WTC11 (cell line): ENCODE data around the gene PPM1B. TPM values are rescaled to one million over a fixed set of nuclear protein-coding genes. Genes with fewer than 3 reads are reported as not detected.

ENCODE experiments used
- ATAC-seq: fragments of 200-7000 bp; cut with Tn5 transposase; 2 replicates; pipeline ENCODE4 v1.10.0; 2021; ENCODE audit warnings: mild to moderate bottlenecking, moderate library complexity
- CTCF ChIA-PET: fragments of 300-600 bp; sonication (Branson Sonifier 250); formaldehyde crosslinking; loops from one replicate; lab custom pipeline; 2021; ENCODE audit warnings: antibody characterized with exemption; lab: Charles Lee
- POLR2A ChIA-PET: fragments of 350-600 bp; sonication (Branson Sonifier 250); formaldehyde crosslinking; loops from one replicate; lab custom pipeline; 2021; ENCODE audit warnings: antibody characterized with exemption; lab: Charles Lee
- DNase-seq: peaks from one replicate; pipeline ENCODE4 v3.0.0; 2021; ENCODE audit warnings: low spot score
- H3K27ac Mint-ChIP-seq: 2 replicates; pipeline ENCODE4 v1.8.0; 2021; ENCODE audit warnings: mixed read lengths
- H3K27me3 Mint-ChIP-seq: 2 replicates; pipeline ENCODE4 v1.8.0; 2021; ENCODE audit warnings: low read depth, mild to moderate bottlenecking, moderate library complexity, mixed read lengths
- H3K36me3 Mint-ChIP-seq: 2 replicates; pipeline ENCODE4 v1.8.0; 2021; ENCODE audit warnings: mixed read lengths
- H3K4me1 Mint-ChIP-seq: 2 replicates; pipeline ENCODE4 v1.8.0; 2022; ENCODE audit warnings: mixed read lengths
- H3K4me3 Mint-ChIP-seq: 2 replicates; pipeline ENCODE4 v1.8.0; 2021; ENCODE audit warnings: mild to moderate bottlenecking, moderate library complexity, mixed read lengths
- H3K9me3 Mint-ChIP-seq: 2 replicates; pipeline ENCODE4 v1.8.0; 2021; ENCODE audit warnings: mixed read lengths
- ESRRA ChIP-seq: sonication (generic); formaldehyde crosslinking; IDR thresholded peaks from 2 replicates; pipeline ENCODE4 v1.8.1; 2022; ENCODE audit warnings: mild to moderate bottlenecking, missing genetic modification reagents, borderline replicate concordance
- FOXJ3 ChIP-seq: sonication (generic); formaldehyde crosslinking; IDR thresholded peaks from 2 replicates; pipeline ENCODE4 v1.9.0; 2021; ENCODE audit warnings: missing genetic modification reagents, mild to moderate bottlenecking, borderline replicate concordance
- FOXK1 ChIP-seq: sonication (generic); formaldehyde crosslinking; IDR thresholded peaks from 2 replicates; pipeline ENCODE4 v1.8.0; 2022; ENCODE audit warnings: mild to moderate bottlenecking, moderate library complexity, missing genetic modification reagents
- FOXP1 ChIP-seq: sonication (generic); formaldehyde crosslinking; IDR thresholded peaks from 2 replicates; pipeline ENCODE4 v1.8.0; 2022; ENCODE audit warnings: missing genetic modification reagents, mild to moderate bottlenecking, moderate library complexity, borderline replicate concordance
- GRHL2 ChIP-seq: fragments of 250-450 bp; sonication (Bioruptor Pico); IDR thresholded peaks from 2 replicates; pipeline ENCODE4 v1.8.0; 2022; ENCODE audit warnings: mild to moderate bottlenecking, moderate library complexity; ENCODE audit not compliant: insufficient replicate concordance, severe bottlenecking
- IRF1 ChIP-seq: sonication (generic); formaldehyde crosslinking; IDR thresholded peaks from 2 replicates; pipeline ENCODE4 v1.8.0; 2023; ENCODE audit warnings: missing genetic modification reagents
- JAZF1 ChIP-seq: fragments of 250-450 bp; sonication (Bioruptor Pico); IDR thresholded peaks from 2 replicates; pipeline ENCODE4 v1.9.0; 2021; ENCODE audit warnings: moderate library complexity, mild to moderate bottlenecking, inconsistent platforms
- JUN ChIP-seq: sonication (generic); formaldehyde crosslinking; IDR thresholded peaks from 2 replicates; pipeline ENCODE4 v1.8.0; 2023; ENCODE audit warnings: mild to moderate bottlenecking, missing genetic modification reagents
- NFATC4 ChIP-seq: fragments of 250-450 bp; sonication (Bioruptor Pico); IDR thresholded peaks from 2 replicates; pipeline ENCODE4 v1.9.0; 2021; ENCODE audit warnings: mild to moderate bottlenecking
- TEAD1 ChIP-seq: sonication (generic); formaldehyde crosslinking; IDR thresholded peaks from 2 replicates; pipeline ENCODE4 v1.8.0; 2022; ENCODE audit warnings: mild to moderate bottlenecking, missing genetic modification reagents
- ZNF232 ChIP-seq: sonication (generic); formaldehyde crosslinking; IDR thresholded peaks from 2 replicates; pipeline ENCODE4 v1.8.0; 2022; ENCODE audit warnings: mild to moderate bottlenecking, missing genetic modification reagents
- ZNF396 ChIP-seq: fragments of 250-450 bp; sonication (Bioruptor Pico); IDR thresholded peaks from 2 replicates; pipeline ENCODE4 v1.8.0; 2021; ENCODE audit warnings: mild to moderate bottlenecking, moderate library complexity, borderline replicate concordance
- ZNF425 ChIP-seq: fragments of 250-450 bp; sonication (Bioruptor Pico); conservative IDR thresholded peaks from 2 replicates; pipeline ENCODE4 v1.9.0; 2021; ENCODE audit warnings: mild to moderate bottlenecking
- total RNA-seq: library from RNA; stranded (reverse); gene quantifications from 3 replicates; pipeline ENCODE4 v1.2.3, GENCODE V29; 2021
- TF ChIP-seq, protein P1 (sequence below): fragments of 250-450 bp; sonication (Bioruptor Pico); IDR thresholded peaks from 2 replicates; pipeline ENCODE4 v1.9.0; 2021; ENCODE audit warnings: moderate library complexity, mild to moderate bottlenecking, inconsistent platforms, borderline replicate concordance
- TF ChIP-seq, protein P2 (sequence below): fragments of 250-450 bp; sonication (Bioruptor Pico); IDR thresholded peaks from 2 replicates; pipeline ENCODE4 v1.9.0; 2021; ENCODE audit warnings: mild to moderate bottlenecking
- TF ChIP-seq, protein P3 (sequence below): sonication (generic); formaldehyde crosslinking; conservative IDR thresholded peaks from 2 replicates; pipeline ENCODE4 v1.8.1; 2022; ENCODE audit warnings: mild to moderate bottlenecking, missing genetic modification reagents

Gene PPM1B
- total RNA-seq, 1 experiment from 2014 or later = 96.4 TPM

DNA sequence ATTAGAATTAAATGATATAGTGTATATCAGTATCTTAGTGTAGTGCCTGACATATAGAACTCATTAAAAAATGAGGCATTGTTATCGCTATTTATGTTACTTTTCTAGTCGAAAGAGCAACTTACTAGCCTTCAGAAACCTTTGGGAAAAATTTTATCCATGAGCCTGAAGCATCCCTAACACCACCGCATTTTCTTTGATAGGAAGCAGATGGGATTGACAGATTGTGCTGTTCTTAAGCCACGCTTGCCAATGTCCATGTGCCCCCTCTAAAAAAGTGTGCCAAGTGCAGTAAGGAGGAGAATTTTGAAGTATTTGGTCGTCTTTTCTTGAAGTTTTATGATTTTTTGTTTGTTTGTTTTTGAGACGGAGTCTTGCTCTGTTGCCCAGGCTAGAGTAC lies 29.1 kb downstream of the PPM1B start:
- CTCF ChIA-PET = no interaction called here
- POLR2A ChIA-PET = no interaction called here
- Mint-ChIP-seq H3K27ac (peak overlapping the region; percentile 81; the same call in 1 of the 2 replicates), H3K27me3 (no peaks in the 10 kb centered on the region), H3K9me3 (0 out of 2 replicates have a peak, but pooled peaks cover 3% of the 10 kb centered on the region), H3K4me3 (no peak overlapping the region), H3K36me3 (peaks cover 25% of the 10 kb centered on the region), H3K4me1 (peaks cover 53% of the 10 kb centered on the region)
- DNase-seq = no peak
- TF ChIP-seq JAZF1 (CRISPR knock-in tag) = no peak
- TF ChIP-seq IRF1 = no peak
- no peak for TF ChIP-seq ZNF396 (CRISPR knock-in tag)
- no peak for TF ChIP-seq TEAD1 (CRISPR knock-in tag)
- TF ChIP-seq NFATC4 = no peak
- TF ChIP-seq, protein P1, sequence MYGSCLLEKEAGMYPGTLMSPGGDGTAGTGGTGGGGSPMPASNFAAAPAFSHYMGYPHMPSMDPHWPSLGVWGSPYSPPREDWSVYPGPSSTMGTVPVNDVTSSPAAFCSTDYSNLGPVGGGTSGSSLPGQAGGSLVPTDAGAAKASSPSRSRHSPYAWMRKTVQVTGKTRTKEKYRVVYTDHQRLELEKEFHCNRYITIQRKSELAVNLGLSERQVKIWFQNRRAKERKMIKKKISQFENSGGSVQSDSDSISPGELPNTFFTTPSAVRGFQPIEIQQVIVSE (CRISPR knock-in tag) = no peak
- TF ChIP-seq ESRRA = no peak
- no peak for TF ChIP-seq FOXK1
- no peak for TF ChIP-seq FOXJ3
- TF ChIP-seq ZNF425 (CRISPR knock-in tag) = no peak
- TF ChIP-seq, protein P2, sequence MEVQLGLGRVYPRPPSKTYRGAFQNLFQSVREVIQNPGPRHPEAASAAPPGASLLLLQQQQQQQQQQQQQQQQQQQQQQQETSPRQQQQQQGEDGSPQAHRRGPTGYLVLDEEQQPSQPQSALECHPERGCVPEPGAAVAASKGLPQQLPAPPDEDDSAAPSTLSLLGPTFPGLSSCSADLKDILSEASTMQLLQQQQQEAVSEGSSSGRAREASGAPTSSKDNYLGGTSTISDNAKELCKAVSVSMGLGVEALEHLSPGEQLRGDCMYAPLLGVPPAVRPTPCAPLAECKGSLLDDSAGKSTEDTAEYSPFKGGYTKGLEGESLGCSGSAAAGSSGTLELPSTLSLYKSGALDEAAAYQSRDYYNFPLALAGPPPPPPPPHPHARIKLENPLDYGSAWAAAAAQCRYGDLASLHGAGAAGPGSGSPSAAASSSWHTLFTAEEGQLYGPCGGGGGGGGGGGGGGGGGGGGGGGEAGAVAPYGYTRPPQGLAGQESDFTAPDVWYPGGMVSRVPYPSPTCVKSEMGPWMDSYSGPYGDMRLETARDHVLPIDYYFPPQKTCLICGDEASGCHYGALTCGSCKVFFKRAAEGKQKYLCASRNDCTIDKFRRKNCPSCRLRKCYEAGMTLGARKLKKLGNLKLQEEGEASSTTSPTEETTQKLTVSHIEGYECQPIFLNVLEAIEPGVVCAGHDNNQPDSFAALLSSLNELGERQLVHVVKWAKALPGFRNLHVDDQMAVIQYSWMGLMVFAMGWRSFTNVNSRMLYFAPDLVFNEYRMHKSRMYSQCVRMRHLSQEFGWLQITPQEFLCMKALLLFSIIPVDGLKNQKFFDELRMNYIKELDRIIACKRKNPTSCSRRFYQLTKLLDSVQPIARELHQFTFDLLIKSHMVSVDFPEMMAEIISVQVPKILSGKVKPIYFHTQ = no peak
- TF ChIP-seq, protein P3, sequence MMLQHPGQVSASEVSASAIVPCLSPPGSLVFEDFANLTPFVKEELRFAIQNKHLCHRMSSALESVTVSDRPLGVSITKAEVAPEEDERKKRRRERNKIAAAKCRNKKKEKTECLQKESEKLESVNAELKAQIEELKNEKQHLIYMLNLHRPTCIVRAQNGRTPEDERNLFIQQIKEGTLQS (CRISPR knock-in tag) = no peak
- ATAC-seq = no peak

GRCh38 chr2:44200011-44200410 lies 31.3 kb downstream of the PPM1B start:
- H3K27me3 Mint-ChIP-seq = no peaks in the 10 kb centered on the region
- H3K9me3 Mint-ChIP-seq = peaks cover 5% of the 10 kb centered on the region; the same call in 1 of the 2 replicates
- ChIA-PET CTCF (no interaction called here), POLR2A (no interaction called here)
- no peak for DNase-seq
- ATAC-seq = no peak
- TF ChIP-seq ZNF232 (CRISPR knock-in tag) (no peak), JUN (CRISPR knock-in tag) (no peak), FOXP1 (CRISPR knock-in tag) (no peak), GRHL2 (no peak)
- TF ChIP-seq, protein P1 (CRISPR knock-in tag) = no peak
- peaks cover 30% of the 10 kb centered on the region for H3K36me3 Mint-ChIP-seq
- H3K4me1 Mint-ChIP-seq = peaks cover 59% of the 10 kb centered on the region
- no peak overlapping the region for H3K4me3 Mint-ChIP-seq
- H3K27ac Mint-ChIP-seq = no peak overlapping the region; the same call in 1 of the 2 replicates
